H1 (cell line): ENCODE data around the gene MGLL. TPM values are rescaled to one million over a fixed set of nuclear protein-coding genes. Genes with fewer than 3 reads are reported as not detected.

Experiments used
- MAX ChIP-seq: IDR thresholded peaks from 2 replicates; pipeline ENCODE4 v1.6.1; 2012; ENCODE audit warnings: inconsistent platforms
- TBP ChIP-seq: IDR thresholded peaks from 2 replicates; pipeline ENCODE4 v1.6.1; 2011; ENCODE audit warnings: low read depth, low read length, improper control_type of control experiment
- polyA plus RNA-seq, 7 experiments: library from polyadenylated mRNA; depleted of rRNA in 3 of 7; stranded (reverse) in 5 of 7; unstranded in 2 of 7; fragments of >200 nt in 5 of 7; fragments of 200-250 nt in 2 of 7; gene quantifications; 1 replicate in 5 of 7; 2 replicates in 1 of 7; 4 replicates in 1 of 7; pipeline versions ENCODE4 v1.2.1 to v1.2.3, GENCODE V29; 2011 to 2013; ENCODE audit warnings: missing spikeins in 2 of 7, mixed read lengths in 2 of 7
- total RNA-seq: library from RNA; stranded (reverse); fragmentation: NEBNext Ultra II Directional; extraction: Animal tissue kit (Norgen Biotek cat#: 25700); gene quantifications from 2 replicates; pipeline ENCODE4 v1.2.1, GENCODE V29; 2021

MGLL gene
- total and polyA plus RNA-seq, 2 of the 8 experiments (the other 6 are each of a cell fraction or from before 2014, with no cell fraction given): 0.05 to 0.34 TPM

- TF ChIP-seq MAX: no peak
- no peak for TF ChIP-seq TBP
Observed at GRCh38 chr3:127754411-127755304, 67.7 kb downstream of the MGLL start (continued).
